DOHH2 (cell line): ENCODE results near the gene ARL8B.

Source experiments
- H3F3A ChIP-seq: fragments of 200-600 bp; sonication (generic), shearing (Covaris generic); 2 replicates; pipeline ENCODE4 v1.6.0; 2016; ENCODE audit warnings: antibody characterized with exemption, mild to moderate bottlenecking; ENCODE audit not compliant: control insufficient read depth, insufficient read depth
- H3K27ac ChIP-seq: fragments of 200-600 bp; sonication (generic); 2 replicates; pipeline ENCODE4 v1.5.1; 2014; ENCODE audit warnings: low read depth, mild to moderate bottlenecking, low read length, moderate library complexity
- H3K27me3 ChIP-seq: fragments of 200-600 bp; sonication (generic); 2 replicates; pipeline ENCODE4 v1.6.1; 2014; ENCODE audit warnings: mild to moderate bottlenecking, low read length, mixed read lengths; ENCODE audit not compliant: control insufficient read depth
- H3K36me3 ChIP-seq: fragments of 200-600 bp; sonication (generic); 2 replicates; pipeline ENCODE4 v1.6.1; 2014; ENCODE audit warnings: mild to moderate bottlenecking, low read length, moderate library complexity, mixed read lengths; ENCODE audit not compliant: control insufficient read depth
- H3K4me1 ChIP-seq: fragments of 200-600 bp; sonication (generic); 2 replicates; pipeline ENCODE4 v1.6.1; 2014; ENCODE audit warnings: mild to moderate bottlenecking, low read length, mixed read lengths; ENCODE audit not compliant: control insufficient read depth
- H3K4me2 ChIP-seq: fragments of 200-600 bp; sonication (generic); 2 replicates; pipeline ENCODE4 v1.6.0; 2014; ENCODE audit warnings: mild to moderate bottlenecking, low read length, moderate library complexity
- H3K4me3 ChIP-seq: fragments of 200-600 bp; sonication (generic); 2 replicates; pipeline ENCODE4 v1.5.1; 2014; ENCODE audit warnings: mild to moderate bottlenecking, low read length, mixed read lengths
- H3K79me2 ChIP-seq: fragments of 200-600 bp; sonication (generic); 2 replicates; pipeline ENCODE4 v1.6.1; 2014; ENCODE audit warnings: mild to moderate bottlenecking, low read length, mixed read lengths; ENCODE audit not compliant: control insufficient read depth
- H3K9me2 ChIP-seq: fragments of 200-600 bp; sonication (generic); replicated peaks from 2 replicates; pipeline ENCODE4 v1.6.1; 2014; ENCODE audit warnings: mild to moderate bottlenecking, low read length, mixed read lengths; ENCODE audit not compliant: control insufficient read depth
- H3K9me3 ChIP-seq: fragments of 200-600 bp; sonication (generic); 2 replicates; pipeline ENCODE4 v1.6.1; 2014; ENCODE audit warnings: antibody characterized with exemption, low read length, mixed read lengths; ENCODE audit not compliant: control insufficient read depth, insufficient read depth
- H4K20me1 ChIP-seq: fragments of 200-600 bp; sonication (generic); 2 replicates; pipeline ENCODE4 v1.6.0; 2014; ENCODE audit warnings: low read depth, mild to moderate bottlenecking, antibody characterized with exemption, low read length, moderate library complexity; ENCODE audit not compliant: control insufficient read depth, insufficient read depth
- CTCF ChIP-seq: fragments of 200-600 bp; sonication (generic); IDR thresholded peaks from one replicate; pipeline ENCODE4 v1.5.1; 2014; ENCODE audit warnings: antibody characterized with exemption, mild to moderate bottlenecking, low read depth, low read length; ENCODE audit not compliant: poor library complexity, severe bottlenecking
- EZH2phosphoT487 ChIP-seq: fragments of 200-600 bp; sonication (generic); IDR thresholded peaks from 2 replicates; pipeline ENCODE4 v1.6.1; 2017; ENCODE audit warnings: borderline replicate concordance, mild to moderate bottlenecking, antibody characterized with exemption, low read length, moderate library complexity, mixed read lengths

ARL8B gene

DNA sequence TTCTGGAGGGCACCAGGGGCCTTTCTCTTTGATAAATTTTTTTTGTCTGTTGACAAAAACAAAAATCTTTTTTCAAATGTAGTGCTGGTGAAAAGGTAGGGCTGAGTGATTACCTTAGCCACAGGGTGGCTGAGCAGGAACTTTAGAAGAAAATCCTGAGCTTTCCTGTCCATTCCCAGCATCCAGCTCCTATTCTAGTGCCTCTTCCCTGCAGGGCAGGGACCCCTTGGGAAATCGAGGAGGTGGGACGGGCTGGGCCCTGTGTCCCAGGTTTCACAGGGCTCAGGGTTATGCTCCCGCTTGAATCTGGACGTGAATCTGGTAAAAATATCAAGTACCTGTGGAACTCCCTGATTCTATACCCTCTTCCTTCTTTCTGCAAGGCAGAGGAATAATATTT lies 97.1 kb downstream of the ARL8B start:
- no peak overlapping the region for H3K27ac ChIP-seq
- no peak overlapping the region for H3K4me3 ChIP-seq
- TF ChIP-seq CTCF = no peak
- peaks cover 45% of the 10 kb centered on the region for H3F3A ChIP-seq
- no peaks in the 10 kb centered on the region for H3K9me3 ChIP-seq
- no peak overlapping the region for H3K4me2 ChIP-seq
- H3K79me2 ChIP-seq = 0 out of 2 replicates have a peak, but pooled peaks cover 1% of the 10 kb centered on the region
- H3K4me1 ChIP-seq = no peaks in the 10 kb centered on the region
- peaks cover 13% of the 10 kb centered on the region; the same call in 1 of the 2 replicates for H4K20me1 ChIP-seq
- peaks cover 60% of the 10 kb centered on the region for H3K36me3 ChIP-seq
- no peaks in the 10 kb centered on the region for H3K27me3 ChIP-seq
- no peaks in the 10 kb centered on the region for H3K9me2 ChIP-seq

DNA sequence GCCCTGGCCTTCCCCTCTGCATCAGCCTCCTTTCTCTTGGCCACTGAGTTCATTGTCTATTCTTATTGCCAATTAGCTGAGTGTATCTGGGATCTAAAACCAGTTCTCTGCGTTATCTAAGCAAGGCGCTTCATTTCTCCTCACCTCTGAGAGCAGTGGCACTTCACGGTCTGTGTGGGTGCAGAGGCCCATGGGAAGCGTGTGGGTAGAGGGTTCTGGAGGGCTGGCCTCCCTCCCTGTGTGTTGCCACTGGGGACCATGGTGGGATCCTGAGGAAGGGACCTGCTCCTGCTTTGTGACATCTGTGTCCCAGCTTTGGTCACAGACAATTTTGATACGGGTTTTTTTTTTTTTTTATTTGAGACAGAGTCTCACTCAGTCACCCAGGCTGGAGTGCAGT lies 98.1 kb downstream of the ARL8B start:
- Histone ChIP-seq H3K4me3 (no peak overlapping the region), H3K4me2 (no peak overlapping the region), H4K20me1 (peaks cover 12% of the 10 kb centered on the region; the same call in 1 of the 2 replicates), H3K9me2 (no peaks in the 10 kb centered on the region), H3K79me2 (no peaks in the 10 kb centered on the region), H3K27me3 (no peaks in the 10 kb centered on the region), H3K36me3 (peaks cover 50% of the 10 kb centered on the region), H3K4me1 (no peaks in the 10 kb centered on the region), H3F3A (peaks cover 49% of the 10 kb centered on the region), H3K27ac (no peak overlapping the region), H3K9me3 (no peaks in the 10 kb centered on the region)
- no peak for TF ChIP-seq EZH2phosphoT487
- no peak for TF ChIP-seq CTCF

- no peak overlapping the region for H3K4me3 ChIP-seq
- H3K9me3 ChIP-seq = no peaks in the 10 kb centered on the region
- no peaks in the 10 kb centered on the region for H3K4me1 ChIP-seq
- H3K27ac ChIP-seq = no peak overlapping the region
- no peak for TF ChIP-seq EZH2phosphoT487
- no peak for TF ChIP-seq CTCF
- no peaks in the 10 kb centered on the region for H3K9me2 ChIP-seq
- no peaks in the 10 kb centered on the region for H3K27me3 ChIP-seq
- peaks cover 12% of the 10 kb centered on the region; the same call in 1 of the 2 replicates for H4K20me1 ChIP-seq
- H3F3A ChIP-seq = peaks cover 52% of the 10 kb centered on the region
- H3K4me2 ChIP-seq = no peak overlapping the region
- no peaks in the 10 kb centered on the region for H3K79me2 ChIP-seq
- peaks cover 44% of the 10 kb centered on the region for H3K36me3 ChIP-seq
Observed at GRCh38 chr3:5220667-5221431, 98.8 kb downstream of the ARL8B start.
